NCI-H446 treated with DMSO at 0.1 percent for 48 hours (cell line): ENCODE results near the gene MTRFR.
"Not testable (repeated sequence)": the region's sequence is repeated elsewhere in the genome, so short reads cannot be mapped to it uniquely, and the experiment has no call there.

ENCODE experiments used
- DNase-seq: peaks from one replicate; lab custom pipeline; 2025; lab: John Stamatoyannopoulos, UW

The MTRFR gene

DNA sequence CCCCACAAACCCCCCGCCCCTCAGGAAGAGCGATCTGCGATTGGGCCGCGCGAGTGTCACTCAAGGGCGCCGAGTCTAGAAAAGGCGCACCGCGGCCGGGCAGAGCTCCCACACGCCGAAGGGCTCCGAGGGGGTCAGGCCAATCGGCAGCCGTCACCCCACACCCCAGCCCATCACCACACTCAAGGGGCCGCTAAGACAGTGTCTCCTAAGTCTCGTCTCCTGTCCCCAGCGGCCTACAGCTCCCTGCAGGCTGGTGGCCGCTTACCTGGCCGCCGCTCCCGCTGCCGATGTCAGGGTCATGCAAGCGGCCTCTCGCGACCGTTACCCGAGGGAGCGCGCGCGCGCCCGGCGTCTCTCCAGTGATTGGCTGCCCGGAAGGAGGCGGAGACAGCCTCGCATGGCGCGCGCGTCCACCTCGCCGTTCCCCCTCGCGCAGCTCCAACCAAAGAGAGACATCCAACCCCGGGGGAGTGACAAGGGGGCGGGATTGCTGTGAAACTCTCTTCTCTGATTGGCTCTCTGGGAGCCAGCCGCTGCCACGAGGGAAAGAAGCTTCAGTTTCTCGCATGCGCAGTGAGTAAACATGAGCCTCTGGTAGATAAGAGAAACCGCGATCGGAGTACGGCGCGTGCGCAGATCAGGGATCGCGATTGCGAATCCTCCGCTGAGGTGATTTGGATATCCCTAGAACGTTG, at the start of gene MTRFR, which contains the start of gene MPHOSPH9:
TSS of gene MTRFR (plus strand) at position 630 of the 698 bp plus-strand sequence. CDS start 20,239 bp downstream, outside the sequence.
TSS of gene MPHOSPH9 (minus strand) at position 335 of the 698 bp plus-strand sequence. CDS start 2,777 bp downstream, outside the sequence.
- DNase-seq = peak; percentile 99

DNA sequence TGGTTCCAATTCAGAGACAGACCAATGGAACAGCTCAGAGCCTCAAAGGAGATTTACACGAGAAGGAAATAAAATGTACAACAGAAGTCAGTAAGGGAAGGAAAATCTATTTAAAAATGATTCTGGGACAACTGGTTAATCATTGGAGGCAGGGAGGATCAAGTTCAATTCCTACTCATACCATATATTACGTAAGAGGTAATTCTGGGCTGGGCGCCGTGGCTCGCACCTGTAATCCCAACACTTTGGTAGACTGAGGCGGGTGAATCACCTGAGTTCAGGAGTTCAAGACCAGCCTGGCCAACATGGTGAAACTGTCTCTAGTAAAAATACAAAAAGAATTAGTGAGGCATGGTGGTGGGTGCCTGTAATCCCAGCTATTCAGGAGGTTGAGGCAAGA, 45.6 kb upstream of the MTRFR start:
- DNase-seq = no peak

- no peak for DNase-seq
Measured at GRCh38 chr12:123199936-123200335, 33.3 kb upstream of the MTRFR start.

GRCh38 chr12:123200414-123200813, 32.8 kb upstream of the MTRFR start:
- DNase-seq = no peak

DNA sequence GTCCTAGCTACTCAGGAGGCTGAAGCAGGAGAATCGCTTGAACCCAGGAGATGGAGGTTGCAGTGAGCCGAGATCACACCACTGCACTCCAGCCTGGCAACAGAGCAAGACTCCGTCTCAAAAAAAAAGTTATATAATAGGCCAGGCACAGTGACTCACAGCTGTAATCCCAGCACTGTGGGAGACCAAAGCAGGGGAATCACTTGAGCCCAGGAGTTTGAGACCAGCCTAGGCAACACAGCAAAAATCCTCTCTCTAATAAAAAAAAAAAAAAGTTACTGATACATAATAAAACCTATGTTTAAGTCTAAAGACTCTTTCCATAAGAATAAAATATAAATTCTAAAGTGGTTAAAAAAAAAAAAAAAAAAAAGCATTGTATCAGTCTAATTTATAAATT, 26.4 kb upstream of the MTRFR start:
- DNase-seq = not testable (repeated sequence)

DNA sequence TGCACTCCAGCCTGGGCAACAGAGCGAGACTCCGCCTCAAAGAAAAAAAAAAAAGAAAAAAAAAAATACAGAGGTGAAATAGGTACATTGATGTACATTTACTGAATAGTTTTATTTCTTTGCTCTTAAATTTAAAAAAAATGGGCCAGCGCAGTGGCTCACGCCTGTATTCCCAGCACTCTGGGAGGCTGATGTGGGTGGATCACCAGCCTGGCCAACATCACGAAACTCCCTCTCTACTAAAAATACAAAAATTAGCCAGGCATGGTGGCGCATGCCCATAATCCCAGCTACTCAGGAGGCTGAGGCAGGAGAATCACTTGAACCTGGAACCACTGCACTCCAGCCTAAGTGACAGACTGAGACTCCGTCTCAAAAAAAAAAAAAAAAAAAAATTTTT, 25.4 kb upstream of the MTRFR start:
- not testable (repeated sequence) for DNase-seq

- no peak for DNase-seq
Measured at GRCh38 chr12:123223241-123223668, 10.0 kb upstream of the MTRFR start.

DNA sequence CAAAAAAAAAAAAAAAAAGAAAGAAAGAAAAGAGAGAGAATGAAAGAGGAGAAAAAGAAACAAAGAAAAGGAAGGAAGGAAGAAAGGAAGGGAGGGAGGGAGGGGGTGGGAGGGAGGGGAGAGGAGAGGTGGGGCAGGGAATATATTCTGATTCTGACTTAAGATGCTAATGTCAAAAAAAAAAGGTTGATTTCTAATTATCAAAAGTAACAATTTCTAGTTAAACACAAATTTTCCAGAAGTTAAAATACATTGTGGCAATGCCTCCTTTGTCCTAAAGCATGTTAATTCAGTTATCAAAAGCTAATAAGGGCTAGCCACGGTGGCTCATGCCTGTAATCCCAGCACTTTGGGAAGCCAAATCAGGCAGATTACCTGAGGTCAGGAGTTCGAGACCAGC, 7.8 kb upstream of the MTRFR start:
- DNase-seq = no peak

DNA sequence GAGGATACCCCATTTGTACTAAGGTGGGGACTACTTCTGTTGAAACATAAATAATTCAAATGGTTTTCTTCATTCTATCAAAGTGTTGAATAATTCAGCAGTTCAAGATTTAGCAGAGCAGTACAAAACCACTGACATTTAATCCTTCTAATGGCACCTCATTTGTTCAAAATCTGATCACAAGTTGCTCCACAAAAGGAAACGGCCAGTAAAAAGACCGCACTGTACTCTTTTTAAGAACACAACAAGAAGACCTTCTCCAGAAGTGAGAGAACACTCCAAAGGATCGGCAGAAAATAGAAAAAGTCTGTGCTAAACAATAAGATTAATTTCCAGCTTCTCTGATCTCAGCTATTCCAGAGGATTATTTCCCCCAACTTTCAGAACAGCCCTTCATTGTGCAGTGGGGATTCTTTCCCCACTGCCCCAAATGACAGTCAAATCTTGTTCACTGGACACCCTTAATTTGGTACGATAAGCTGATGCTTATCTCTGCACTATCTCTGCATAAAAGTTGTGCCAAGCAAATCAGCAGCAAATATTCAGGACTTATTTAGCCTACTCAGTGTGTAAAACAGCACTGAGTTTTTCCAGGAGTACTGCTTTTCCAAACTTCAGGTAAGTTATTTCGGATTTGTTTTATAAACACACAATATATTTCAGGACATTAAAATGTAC, 5.5 kb upstream of the MTRFR start:
- DNase-seq = no peak

GRCh38 chr12:123229051-123229450, 4.2 kb upstream of the MTRFR start:
- no peak for DNase-seq

GRCh38 chr12:123231931-123232330, 1.3 kb upstream of the MTRFR start:
- no peak for DNase-seq

GRCh38 chr12:123232472-123232806, 797 bp upstream of the MTRFR start:
- no peak for DNase-seq

GRCh38 chr12:123233505-123234308, 471 bp downstream of the MTRFR start:
- no peak for DNase-seq

GRCh38 chr12:123237646-123238329, 4.6 kb downstream of the MTRFR start:
- DNase-seq = peak; percentile 24

DNA sequence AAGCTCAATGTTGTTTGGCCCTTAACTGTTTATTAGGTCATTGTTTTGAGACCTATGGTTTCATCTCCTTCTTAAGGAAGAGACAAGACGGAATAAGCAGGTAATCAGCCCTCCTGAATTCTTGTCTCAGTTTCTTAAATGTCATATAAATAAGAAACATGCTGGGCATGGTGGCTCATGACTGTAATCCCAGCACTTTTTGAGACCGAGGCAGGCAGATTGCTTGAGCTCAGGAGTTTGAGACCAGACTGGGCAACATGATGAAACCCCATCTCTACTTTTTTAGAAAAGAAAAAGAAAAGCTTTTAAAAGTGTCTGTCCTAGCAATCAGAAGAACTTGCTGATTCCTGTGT, 5.1 kb downstream of the MTRFR start:
- no peak for DNase-seq

- no peak for DNase-seq
Measured at GRCh38 chr12:123238961-123239360, 5.7 kb downstream of the MTRFR start.

- DNase-seq = peak; percentile 57
Measured at GRCh38 chr12:123242116-123242904, 9.1 kb downstream of the MTRFR start.

- DNase-seq = no peak
Measured at GRCh38 chr12:123243671-123244262, 10.5 kb downstream of the MTRFR start.

GRCh38 chr12:123245678-123246077, 12.4 kb downstream of the MTRFR start:
- no peak for DNase-seq

DNA sequence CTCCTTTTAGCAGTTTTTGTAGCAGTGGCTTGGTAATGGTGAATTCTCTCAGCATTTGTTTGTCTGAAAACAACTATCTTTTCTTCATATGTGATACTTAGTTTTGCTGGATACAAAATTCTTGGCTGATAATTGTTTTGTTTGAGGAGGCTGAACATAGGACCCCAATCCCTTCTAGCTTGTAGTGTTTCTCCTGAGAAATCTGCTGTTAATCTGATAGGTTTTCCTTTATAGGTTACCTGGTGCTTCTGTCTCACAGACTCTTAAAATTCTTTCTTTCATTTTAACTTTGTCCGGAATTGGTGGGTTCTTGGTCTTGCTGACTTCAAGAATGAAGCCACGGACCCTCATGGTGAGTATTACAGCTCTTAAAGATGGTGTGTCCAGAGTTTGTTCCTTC, 14.9 kb downstream of the MTRFR start:
- not testable (repeated sequence) for DNase-seq
